HFF-Myc (cell line): ENCODE results near the gene RUNX2.

ENCODE experiments used
- DNase-seq: peaks from one replicate; pipeline ENCODE4 v3.0.0-alpha.2; 2011; ENCODE audit warnings: low read depth; ENCODE audit errors: extremely low read depth
- H3K4me3 ChIP-seq: replicated peaks from 2 replicates; pipeline ENCODE4 v1.5.1; 2011; ENCODE audit warnings: low read depth, mild to moderate bottlenecking, control low read depth, low read length
- TF ChIP-seq, protein P1 (sequence below): IDR thresholded peaks from 2 replicates; pipeline ENCODE4 v1.5.1; 2012; ENCODE audit warnings: mild to moderate bottlenecking, low read depth, low read length, control low read depth; ENCODE audit errors: missing control alignments

The RUNX2 gene

DNA sequence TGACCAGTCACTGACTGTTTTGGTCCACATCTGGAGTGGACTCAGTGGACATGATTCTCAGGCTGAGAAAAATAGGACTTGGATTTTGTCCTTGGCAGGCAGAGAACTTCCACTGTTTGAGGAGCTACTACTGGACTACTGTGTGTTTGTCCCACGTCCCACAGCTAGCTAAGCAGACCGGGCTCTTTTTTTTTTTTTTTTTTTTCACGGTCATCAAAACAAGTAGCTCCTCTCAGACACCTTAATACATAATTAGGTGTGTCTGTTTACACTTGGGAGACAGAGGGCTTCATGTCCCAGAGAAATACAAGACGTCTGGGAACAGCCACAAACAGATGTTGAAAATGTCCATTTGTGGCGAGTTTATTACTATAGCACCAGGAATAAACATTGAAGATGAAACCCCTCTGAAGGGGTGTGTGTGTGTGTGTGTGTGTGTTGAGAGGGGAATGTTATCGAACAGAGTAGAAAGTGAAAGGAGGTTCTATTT, 204.6 kb downstream of the RUNX2 start:
- no peak overlapping the region for H3K4me3 ChIP-seq
- no peak for DNase-seq
- TF ChIP-seq, protein P1, sequence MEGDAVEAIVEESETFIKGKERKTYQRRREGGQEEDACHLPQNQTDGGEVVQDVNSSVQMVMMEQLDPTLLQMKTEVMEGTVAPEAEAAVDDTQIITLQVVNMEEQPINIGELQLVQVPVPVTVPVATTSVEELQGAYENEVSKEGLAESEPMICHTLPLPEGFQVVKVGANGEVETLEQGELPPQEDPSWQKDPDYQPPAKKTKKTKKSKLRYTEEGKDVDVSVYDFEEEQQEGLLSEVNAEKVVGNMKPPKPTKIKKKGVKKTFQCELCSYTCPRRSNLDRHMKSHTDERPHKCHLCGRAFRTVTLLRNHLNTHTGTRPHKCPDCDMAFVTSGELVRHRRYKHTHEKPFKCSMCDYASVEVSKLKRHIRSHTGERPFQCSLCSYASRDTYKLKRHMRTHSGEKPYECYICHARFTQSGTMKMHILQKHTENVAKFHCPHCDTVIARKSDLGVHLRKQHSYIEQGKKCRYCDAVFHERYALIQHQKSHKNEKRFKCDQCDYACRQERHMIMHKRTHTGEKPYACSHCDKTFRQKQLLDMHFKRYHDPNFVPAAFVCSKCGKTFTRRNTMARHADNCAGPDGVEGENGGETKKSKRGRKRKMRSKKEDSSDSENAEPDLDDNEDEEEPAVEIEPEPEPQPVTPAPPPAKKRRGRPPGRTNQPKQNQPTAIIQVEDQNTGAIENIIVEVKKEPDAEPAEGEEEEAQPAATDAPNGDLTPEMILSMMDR: no peak

DNA sequence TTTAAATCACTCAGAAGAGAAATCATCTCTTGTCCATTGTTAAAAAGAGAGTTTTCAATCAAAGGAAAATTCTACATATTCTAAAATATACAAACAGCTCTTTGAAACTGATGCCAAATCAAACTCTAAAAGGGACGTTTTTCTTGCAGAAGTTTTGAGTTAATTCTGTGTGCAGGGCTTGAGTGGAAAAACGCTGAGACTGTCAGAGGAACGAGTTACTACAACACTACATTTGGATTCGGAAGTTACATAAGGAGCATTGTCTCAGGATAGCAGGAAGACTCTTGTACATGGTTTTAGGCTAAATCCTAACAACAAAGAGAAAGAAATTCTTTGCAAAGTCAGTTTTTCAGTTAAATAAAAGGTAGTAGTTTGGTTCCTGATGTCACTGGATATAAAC, 205.3 kb downstream of the RUNX2 start:
- H3K4me3 ChIP-seq: no peak overlapping the region
- DNase-seq: no peak
- TF ChIP-seq, protein P1: no peak

DNA sequence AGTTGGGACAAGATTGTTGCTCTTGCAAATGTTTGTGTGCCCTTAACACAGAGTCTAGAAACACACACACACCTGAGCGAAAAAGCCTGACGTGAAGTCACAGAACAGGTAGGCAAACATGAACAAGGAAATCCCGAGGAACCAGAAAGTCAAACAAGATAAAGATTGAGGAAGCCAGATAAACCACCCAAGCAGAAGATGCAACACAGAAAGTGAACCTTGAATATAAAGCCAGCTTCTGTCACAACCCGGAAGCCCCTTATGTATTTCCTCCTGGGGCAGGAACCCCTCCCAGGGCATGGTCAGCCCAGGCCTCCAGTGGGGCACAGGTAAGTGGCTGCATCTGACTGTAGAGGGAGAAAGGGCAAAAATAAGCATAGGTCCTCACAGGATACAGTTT, 207.8 kb downstream of the RUNX2 start:
- H3K4me3 ChIP-seq: no peak overlapping the region
- no peak for DNase-seq
- TF ChIP-seq, protein P1: no peak

DNA sequence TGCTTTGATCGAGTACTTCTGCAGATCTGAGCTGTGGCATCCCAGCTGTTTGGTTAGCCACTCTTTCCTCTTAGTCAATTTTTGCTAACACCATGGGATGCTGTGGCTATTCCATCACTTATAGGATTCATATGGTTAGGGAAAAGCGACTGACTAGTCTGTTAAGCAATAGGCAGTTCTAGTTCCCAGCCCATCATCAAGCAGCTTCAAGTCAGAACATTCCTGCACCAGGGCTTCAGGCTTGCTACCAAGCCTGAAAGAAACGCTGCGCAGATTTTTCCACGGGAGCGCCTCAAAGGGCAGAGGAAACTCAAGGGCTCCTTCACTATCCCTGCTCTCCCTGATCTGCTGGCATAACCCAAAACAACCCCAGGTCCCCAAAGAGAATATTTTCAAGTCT, 209.4 kb downstream of the RUNX2 start:
- H3K4me3 ChIP-seq: no peak overlapping the region
- TF ChIP-seq, protein P1: no peak
- no peak for DNase-seq

DNA sequence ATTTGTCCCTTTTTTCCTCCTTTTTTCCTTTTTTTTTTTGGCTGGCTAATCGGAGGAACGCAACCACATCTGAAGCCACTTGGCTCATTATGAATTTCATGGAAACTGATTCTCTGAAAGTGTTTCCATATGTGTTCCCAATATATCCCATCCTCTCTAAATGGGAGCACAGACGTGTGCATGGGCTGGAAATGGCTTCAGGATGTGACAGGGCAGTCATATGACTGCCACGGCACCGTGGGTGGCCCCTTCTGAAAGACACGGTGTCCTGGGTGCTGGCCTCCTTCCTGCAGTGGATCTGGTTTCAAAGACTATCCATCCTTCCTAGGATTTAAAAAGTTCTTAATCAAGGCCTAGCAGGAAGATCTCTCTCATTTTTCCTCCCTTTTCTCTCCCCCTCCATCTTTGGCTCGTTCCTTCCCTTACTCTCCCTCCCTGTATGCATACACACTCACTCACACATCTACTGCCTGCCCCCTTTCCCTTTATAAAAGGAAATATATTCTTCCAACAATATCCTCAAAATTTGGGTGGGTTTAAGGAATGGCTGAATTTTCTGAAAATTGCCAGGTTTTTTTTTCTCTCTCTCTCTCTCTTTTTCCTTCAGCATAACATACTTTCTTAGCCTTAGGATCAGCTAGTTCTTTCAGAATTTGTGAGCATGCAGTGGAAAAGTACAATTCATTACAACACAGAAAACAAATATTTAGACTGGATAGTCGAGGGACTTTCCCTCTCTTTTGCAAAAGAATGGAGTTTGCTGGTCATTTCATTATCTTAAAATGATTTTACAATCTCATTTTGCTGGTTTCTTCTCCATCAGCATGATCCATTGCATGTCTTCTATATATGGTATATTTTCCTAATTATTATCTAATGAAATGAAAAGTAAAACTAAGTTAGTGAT, 210.8 kb downstream of the RUNX2 start:
- DNase-seq: peak; percentile 40
- TF ChIP-seq, protein P1: no peak
- H3K4me3 ChIP-seq: no peak overlapping the region

DNA sequence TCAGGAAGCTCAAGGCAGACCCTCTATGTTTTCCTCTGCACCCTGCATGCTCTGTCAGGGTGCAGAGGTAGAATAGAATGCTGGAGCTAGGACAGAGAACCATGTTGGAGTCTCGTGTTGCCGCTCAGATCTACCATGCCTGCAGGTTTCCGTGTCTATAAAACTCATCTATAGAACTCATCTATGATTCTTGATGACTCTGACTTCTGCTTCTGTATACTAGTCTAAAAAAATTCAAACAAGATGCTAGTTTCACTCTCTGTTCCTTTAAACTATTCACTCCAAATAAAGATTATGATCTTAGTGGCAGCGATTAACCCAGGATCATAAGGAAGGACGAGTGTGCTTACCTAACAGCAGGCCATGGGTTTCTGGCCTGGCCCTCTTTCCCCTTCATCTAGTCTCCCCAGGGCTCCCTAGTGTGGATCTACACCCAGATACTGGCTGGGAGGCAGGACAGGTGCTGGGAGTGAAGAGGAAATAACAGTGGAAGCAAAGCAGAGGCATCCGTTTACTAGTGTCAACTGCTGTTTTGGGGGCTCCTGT, 212.3 kb downstream of the RUNX2 start:
- no peak for DNase-seq
- H3K4me3 ChIP-seq: no peak overlapping the region
- TF ChIP-seq, protein P1: no peak
